Chondrocyte (in vitro differentiated cells): ENCODE data around the gene LGALS8. TPM values are rescaled to one million over a fixed set of nuclear protein-coding genes. Genes with fewer than 3 reads are reported as not detected.

ENCODE experiments used
- DNase-seq: peaks from one replicate; pipeline ENCODE4 v3.0.0; 2021; ENCODE audit warnings: mixed read lengths, low spot score
- H3K27ac Mint-ChIP-seq: one replicate; pipeline ENCODE4 v1.8.0; 2021; ENCODE audit warnings: mild to moderate bottlenecking, moderate library complexity, mixed read lengths; ENCODE audit not compliant: unreplicated experiment
- H3K27me3 Mint-ChIP-seq: 2 replicates; pipeline ENCODE4 v1.8.0; 2021; ENCODE audit warnings: low read depth, mixed read lengths
- H3K36me3 Mint-ChIP-seq: 2 replicates; pipeline ENCODE4 v1.8.0; 2021; ENCODE audit warnings: low read depth, mixed read lengths
- H3K4me1 Mint-ChIP-seq: 2 replicates; pipeline ENCODE4 v1.8.0; 2021; ENCODE audit warnings: low read depth, mild to moderate bottlenecking, mixed read lengths
- H3K4me3 Mint-ChIP-seq: one replicate; pipeline ENCODE4 v1.8.0; 2021; ENCODE audit warnings: mild to moderate bottlenecking, moderate library complexity, mixed read lengths; ENCODE audit not compliant: unreplicated experiment
- H3K9me3 Mint-ChIP-seq: 2 replicates; pipeline ENCODE4 v1.8.0; 2021; ENCODE audit warnings: low read depth, mixed read lengths
- CTCF ChIP-seq: fragments of 200-600 bp; sonication (generic); IDR thresholded peaks from 2 replicates; pipeline ENCODE4 v1.5.0; 2021; ENCODE audit warnings: antibody characterized with exemption, mild to moderate bottlenecking, moderate library complexity
- total RNA-seq: library from RNA; stranded (reverse); gene quantifications from 3 replicates; pipeline ENCODE4 v1.2.1, GENCODE V29; 2021

LGALS8 gene
- total RNA-seq, 1 donor from 2014 or later: 37.8 TPM

GRCh38 chr1:236534151-236534651 lies 10.4 kb downstream of the LGALS8 start:
- Mint-ChIP-seq H3K4me1 (peaks cover 13% of the 10 kb centered on the region), H3K27ac (peak overlapping the region; percentile 55), H3K36me3 (peaks cover 8% of the 10 kb centered on the region), H3K4me3 (no peak overlapping the region), H3K27me3 (no peaks in the 10 kb centered on the region), H3K9me3 (no peaks in the 10 kb centered on the region)
- TF ChIP-seq CTCF: no peak
- no peak for DNase-seq

- Mint-ChIP-seq H3K4me3 (no peak overlapping the region), H3K4me1 (peaks cover 13% of the 10 kb centered on the region), H3K27ac (no peak overlapping the region), H3K9me3 (no peaks in the 10 kb centered on the region), H3K36me3 (peaks cover 8% of the 10 kb centered on the region), H3K27me3 (no peaks in the 10 kb centered on the region)
- DNase-seq: no peak
- no peak for TF ChIP-seq CTCF
Observed at GRCh38 chr1:236535190-236535589, 11.4 kb downstream of the LGALS8 start.

- TF ChIP-seq CTCF: no peak
- H3K4me3 Mint-ChIP-seq: no peak overlapping the region
- no peak overlapping the region for H3K27ac Mint-ChIP-seq
- peaks cover 8% of the 10 kb centered on the region for H3K36me3 Mint-ChIP-seq
- H3K4me1 Mint-ChIP-seq: peaks cover 13% of the 10 kb centered on the region
- DNase-seq: no peak
- no peaks in the 10 kb centered on the region for H3K9me3 Mint-ChIP-seq
- no peaks in the 10 kb centered on the region for H3K27me3 Mint-ChIP-seq
Observed at GRCh38 chr1:236535662-236536161, 11.9 kb downstream of the LGALS8 start.

GRCh38 chr1:236536540-236536939 lies 12.8 kb downstream of the LGALS8 start:
- no peak for DNase-seq
- H3K27ac Mint-ChIP-seq: no peak overlapping the region
- no peak overlapping the region for H3K4me3 Mint-ChIP-seq
- H3K4me1 Mint-ChIP-seq: peaks cover 12% of the 10 kb centered on the region
- no peak for TF ChIP-seq CTCF
- H3K36me3 Mint-ChIP-seq: peaks cover 8% of the 10 kb centered on the region
- no peaks in the 10 kb centered on the region for H3K27me3 Mint-ChIP-seq
- H3K9me3 Mint-ChIP-seq: no peaks in the 10 kb centered on the region

GRCh38 chr1:236540813-236541465 lies 17.2 kb downstream of the LGALS8 start:
- no peak overlapping the region for H3K4me3 Mint-ChIP-seq
- peaks cover 30% of the 10 kb centered on the region for H3K36me3 Mint-ChIP-seq

More at GRCh38 chr1:236540813-236541465, 17.2 kb downstream of the LGALS8 start:
- no peak for TF ChIP-seq CTCF
- Mint-ChIP-seq H3K27me3 (no peaks in the 10 kb centered on the region), H3K27ac (no peak overlapping the region), H3K4me1 (no peaks in the 10 kb centered on the region), H3K9me3 (no peaks in the 10 kb centered on the region)
- no peak for DNase-seq
